ENCODE results near the gene DSCAML1.

DNA sequence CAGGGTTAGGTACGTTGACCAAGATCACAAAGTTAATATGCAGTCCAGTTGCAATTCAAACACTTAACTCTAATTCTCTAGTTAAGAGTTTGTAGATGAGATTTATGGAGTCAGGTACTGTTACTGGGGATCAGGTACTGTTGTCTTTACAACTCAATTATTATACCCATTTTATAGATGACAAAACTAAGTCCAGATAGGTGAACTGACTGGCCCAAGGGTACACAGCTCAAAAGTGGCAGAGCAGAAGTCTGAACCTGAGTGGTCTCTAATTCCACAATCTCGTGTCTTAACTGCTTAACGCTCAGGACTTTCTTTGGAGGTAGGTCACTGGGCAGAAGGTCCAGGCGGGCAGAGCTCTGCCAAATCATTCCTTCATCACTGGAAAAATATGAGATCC is 77.5 kb downstream of the DSCAML1 start:
- TF ChIP-seq, protein P1, sequence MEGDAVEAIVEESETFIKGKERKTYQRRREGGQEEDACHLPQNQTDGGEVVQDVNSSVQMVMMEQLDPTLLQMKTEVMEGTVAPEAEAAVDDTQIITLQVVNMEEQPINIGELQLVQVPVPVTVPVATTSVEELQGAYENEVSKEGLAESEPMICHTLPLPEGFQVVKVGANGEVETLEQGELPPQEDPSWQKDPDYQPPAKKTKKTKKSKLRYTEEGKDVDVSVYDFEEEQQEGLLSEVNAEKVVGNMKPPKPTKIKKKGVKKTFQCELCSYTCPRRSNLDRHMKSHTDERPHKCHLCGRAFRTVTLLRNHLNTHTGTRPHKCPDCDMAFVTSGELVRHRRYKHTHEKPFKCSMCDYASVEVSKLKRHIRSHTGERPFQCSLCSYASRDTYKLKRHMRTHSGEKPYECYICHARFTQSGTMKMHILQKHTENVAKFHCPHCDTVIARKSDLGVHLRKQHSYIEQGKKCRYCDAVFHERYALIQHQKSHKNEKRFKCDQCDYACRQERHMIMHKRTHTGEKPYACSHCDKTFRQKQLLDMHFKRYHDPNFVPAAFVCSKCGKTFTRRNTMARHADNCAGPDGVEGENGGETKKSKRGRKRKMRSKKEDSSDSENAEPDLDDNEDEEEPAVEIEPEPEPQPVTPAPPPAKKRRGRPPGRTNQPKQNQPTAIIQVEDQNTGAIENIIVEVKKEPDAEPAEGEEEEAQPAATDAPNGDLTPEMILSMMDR (IDR thresholded peaks at IDR 0.05; ENCODE audit: low read length), result no peak
- TF ChIP-seq EZH2 (IDR thresholded peaks at IDR 0.05; ENCODE audit: borderline replicate concordance, low read length), result no peak

Data from OCI-LY1 (cell line).